GM19467 (cell line): ENCODE measurements around the gene LYPD6.

ENCODE experiments used
- ATAC-seq: cut with Tn5 transposase; IDR thresholded peaks from one replicate; pipeline ENCODE4 v1.9.1; 2021; ENCODE audit warnings: mild to moderate bottlenecking, moderate library complexity; ENCODE audit not compliant: unreplicated experiment

LYPD6 gene

DNA sequence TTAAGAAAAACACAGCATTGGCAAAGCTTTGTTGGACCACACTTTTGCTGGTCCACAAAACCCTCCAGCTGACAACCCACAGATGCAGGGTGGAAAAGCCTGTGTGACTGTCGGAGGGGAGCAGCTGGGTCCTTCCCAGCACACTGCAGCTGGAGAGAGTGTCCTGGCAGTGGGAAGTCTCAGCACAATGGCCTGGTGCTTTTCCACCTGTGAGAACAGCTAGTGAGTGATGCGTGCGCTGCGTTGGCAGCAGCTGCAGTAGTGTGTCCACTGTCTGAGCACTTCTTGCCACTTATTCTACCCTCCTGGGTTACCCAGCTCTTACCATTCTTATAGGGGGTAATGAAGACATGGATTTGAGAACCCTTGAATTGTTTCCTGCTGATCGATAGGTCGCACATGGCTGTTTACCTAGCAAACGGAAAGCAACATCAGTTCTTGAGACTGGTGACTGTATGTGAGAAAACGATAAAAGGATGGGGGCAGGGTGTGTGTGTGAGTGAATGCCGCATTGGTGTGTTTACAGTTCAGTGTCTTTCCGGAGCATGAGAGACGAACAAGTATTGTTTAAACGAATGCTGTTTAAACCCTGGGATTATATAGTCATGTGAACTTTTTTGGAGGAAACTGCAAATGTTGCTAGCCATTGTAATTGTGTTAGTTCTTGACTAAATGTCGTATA is 69.7 kb downstream of the LYPD6 start:
- no peak for ATAC-seq

DNA sequence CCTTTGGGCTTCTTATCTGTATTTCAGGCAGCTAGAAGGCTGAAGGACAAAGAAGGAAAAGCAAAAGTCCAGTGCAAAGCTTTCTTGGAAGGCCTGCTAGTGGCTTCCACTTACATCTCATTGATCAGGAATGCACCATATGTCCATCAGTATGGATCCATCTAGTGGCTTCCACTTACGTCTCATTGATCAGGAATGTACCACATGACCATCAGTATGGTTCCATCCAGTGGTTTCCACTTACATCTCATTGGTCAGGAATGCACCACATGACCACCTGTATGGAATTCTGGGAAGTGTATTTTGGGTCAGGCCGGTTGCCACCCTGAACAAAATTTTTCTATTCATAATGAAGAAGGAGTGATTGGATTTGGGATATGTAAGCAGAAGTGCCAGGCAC is 70.6 kb downstream of the LYPD6 start:
- ATAC-seq = no peak

DNA sequence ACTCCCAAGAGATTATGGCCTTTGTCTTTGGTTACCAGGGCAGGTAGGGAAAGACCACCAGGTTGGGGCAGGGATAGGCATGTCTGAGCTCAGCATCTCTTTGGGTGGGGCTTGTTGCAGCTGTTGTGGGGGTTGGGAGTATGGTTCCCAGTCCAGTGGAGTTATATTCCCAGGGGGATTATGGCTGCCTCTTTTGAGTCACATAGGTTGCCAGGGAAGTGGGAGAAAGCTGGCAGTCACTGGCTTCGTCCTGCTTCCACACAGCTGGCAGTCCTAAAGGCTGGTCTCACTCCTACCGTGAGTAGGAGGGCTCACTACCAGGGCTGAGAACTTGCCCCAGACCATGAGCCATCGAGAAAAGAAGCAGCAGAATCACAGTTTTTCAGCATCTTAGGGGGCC is 79.1 kb downstream of the LYPD6 start:
- no peak for ATAC-seq

DNA sequence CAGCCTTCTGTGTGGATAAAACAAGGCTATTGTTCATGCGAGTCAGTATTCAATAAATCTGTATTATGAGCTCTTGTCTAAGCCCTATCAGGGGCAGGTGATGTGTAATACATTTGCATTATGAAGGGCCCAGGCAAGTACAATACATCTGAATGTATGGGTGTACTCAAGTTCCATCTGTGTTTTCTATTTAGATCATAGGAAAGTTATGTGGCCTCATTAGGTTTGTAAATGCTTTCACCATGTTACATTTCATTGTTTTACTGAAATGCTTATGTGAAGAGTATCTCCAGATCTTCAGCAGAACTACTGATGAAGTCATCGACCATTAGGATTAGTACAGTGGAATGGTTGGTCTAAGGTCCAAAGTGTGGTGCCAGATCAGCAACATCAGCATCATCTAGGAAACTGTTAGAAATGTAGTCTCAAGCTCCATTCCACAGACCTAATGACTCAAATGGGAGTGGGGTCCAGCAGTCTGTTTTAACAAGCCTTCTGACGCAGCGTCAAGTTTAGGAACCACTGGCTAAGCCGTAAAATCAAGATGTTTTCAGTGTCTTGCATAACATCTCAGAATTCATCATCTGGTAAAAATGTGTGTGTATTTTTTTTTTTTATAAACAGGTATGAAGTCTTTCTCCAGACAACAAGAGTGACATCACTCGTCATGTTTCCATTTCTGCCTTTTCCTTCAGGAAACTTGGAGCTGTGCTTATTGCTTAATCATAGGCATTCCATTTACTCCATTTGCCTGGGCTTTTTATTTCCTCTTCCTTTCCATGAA is 80.5 kb downstream of the LYPD6 start:
- ATAC-seq = no peak

DNA sequence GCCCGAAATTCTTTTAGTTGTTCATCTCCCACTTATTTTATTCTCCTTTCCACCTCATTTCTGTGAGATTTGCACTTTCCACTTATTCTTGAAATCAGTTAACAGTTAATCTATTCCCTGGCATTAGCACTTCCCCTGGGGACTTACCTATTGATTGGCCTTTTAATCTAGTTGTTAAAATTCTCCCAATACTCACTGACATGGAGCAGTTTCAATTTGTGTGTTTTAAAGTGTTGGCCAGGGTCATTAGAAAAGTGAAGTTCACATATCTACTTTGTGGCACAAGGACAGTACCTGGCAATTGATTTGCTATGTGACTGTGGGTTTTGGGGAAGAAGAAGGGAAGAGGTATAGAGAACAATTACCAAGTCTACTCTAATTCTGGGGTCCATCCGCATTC is 83.1 kb downstream of the LYPD6 start:
- ATAC-seq = no peak

DNA sequence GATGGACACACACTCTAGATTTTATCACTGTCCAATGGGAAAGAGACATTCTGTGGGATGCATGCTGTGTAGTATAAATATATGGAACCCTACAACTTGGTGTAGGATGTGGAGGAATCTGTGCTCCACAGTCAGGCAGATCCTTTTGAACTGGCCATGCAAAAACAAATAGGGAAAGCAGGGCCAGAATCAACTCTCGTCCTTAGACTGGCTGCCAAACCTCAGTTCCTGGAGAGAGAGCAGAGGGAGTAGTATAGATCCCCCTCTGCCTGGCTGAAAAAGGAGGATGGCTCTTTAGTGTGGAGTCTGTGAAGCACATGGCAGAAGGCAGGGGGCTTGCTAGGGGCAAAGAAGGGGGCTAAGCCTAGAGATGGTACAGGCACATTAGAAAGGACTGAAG is 84.7 kb downstream of the LYPD6 start:
- ATAC-seq = no peak

DNA sequence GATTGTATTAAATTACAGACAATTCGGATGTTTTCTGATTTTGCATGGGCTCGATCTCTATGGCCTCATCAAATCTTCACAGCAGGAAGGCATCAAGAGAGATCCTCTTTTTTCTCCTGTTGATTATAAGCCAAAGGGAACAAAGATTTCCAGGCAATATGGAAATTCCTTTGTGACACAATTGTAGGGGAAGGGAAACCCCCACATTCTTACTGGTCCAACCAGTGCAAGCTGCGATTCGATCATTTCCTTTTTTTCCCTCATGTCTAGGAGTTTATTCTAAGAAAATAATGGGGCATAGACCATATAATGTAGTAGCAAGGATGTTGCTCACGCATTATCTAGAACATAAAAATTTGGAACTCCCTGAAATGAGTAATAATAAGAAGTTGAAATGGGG is 87.7 kb downstream of the LYPD6 start:
- no peak for ATAC-seq

DNA sequence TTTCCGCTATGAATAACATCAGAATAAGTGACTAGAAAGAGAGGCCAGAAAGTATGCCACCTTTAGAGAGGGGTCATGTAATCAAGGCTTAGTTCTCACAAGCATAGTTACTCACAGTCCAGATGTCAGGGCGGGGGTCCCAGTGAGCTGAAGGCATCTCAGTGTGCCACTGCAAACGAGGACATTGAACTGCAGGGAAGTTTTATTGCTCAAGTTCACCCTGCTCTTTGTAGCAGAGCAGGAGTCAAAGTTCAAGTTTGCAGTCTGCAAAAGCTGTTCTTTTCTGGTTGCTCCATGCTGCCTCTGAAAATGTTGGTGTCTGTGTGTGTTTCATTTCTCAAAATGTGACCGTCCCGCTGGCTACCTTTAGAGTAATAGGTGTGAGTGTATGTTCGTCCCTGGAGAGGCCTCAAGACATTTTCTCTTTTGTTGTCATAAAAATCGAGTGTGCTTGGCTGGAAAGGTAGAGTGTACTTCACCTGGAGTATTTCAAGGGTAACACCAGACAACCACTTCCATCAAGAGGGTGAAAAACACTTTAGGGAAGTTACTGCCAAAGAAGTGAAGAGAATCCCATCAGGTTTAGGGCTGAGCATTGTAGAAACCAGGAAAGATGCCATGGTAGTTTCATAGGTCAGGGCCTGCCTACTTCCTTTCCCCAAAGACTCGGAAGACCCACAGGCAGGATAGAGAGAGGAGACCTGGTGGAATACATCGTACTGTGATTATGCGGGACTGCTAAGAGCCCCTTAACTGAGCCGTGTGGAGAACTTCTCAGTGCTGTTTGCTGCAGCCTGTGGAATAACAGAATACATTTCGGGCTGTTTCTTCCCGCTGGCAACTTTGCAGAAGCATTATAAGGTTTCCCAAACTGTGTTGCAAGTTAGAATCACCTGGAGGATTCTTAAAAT is 89.9 kb downstream of the LYPD6 start:
- no peak for ATAC-seq

DNA sequence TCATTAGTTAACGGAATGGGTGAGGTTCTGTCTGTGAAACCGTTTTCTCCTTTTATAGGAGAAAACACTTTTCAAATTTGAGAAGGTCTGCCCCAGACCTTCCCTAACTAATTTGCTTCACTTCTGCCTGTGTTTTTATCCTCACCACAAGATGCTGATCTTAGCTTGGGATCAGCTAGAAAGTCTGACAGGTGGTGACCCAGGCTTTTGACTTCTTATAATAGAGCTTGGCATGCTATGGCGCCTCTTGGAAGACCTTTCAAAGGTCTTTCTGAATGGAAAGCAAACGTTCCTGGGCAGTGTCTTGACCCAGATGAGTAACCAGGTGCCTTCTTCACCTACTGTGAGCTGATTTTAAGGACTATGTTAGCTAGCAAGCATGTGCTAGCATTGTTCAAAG is 91.4 kb downstream of the LYPD6 start:
- ATAC-seq = no peak

DNA sequence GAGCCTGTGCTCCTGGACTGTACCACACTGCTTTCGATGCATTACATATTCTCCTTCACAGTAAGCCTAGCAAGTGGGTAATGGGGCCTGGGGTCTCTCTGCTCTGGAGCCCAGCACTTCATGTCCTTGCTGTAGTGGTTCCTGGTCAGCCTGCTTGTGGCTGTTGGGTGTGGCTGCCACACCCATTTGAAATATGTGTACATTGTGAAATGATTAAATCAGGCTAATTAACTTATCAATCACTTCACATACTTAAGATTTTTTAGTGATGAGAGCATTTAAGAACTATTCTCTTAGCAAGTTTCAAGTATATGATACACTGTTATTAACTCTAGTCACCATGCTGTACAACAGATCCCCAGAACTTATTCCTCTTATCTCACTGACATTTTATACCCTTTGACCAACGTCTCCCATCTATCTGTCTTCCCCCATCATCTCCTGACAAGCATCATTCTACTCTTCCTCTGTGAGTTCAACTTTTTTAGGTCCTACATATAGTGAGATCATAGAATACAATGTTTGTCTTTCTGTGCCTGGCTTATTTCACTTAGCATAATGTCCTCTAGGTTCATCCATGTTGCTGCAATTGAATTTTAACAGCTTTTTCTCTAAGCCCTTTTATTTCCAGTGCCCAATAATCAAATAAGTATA is 92.1 kb downstream of the LYPD6 start:
- ATAC-seq = no peak

DNA sequence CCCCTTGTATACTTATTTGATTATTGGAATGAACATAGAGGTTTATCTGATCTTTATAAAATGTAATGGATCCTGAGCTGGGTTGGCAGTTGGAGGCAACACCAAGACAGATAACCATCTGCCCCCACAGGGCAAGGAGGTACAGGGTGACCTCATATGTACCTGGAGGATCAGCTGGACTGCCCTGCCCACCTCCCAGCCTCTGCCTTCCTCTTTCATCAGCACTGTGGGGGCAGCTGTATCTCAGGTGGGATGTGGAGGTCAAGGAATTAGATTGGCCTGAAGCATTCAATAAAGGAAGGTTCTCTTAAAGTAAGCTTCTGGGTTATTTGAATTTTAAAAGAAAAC is 92.6 kb downstream of the LYPD6 start:
- ATAC-seq = no peak

DNA sequence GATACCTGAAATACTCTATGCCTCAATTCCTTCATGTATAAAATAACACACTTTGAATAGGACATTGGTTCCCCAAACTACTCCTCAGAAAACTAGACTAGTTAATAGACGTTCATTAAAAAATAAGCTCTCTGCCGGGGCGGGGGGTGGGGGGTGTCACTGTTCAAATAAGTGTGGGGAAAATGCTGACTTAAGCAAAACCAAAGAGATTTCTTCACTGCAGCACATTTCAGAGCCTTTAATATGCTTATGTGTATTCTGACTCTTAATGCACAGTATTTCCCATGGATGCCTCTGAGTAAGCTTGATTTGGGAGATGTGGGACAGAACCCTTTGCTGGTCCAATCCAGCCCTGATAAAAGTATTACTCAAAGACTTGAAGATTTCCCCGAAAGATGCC is 93.2 kb downstream of the LYPD6 start:
- no peak for ATAC-seq

DNA sequence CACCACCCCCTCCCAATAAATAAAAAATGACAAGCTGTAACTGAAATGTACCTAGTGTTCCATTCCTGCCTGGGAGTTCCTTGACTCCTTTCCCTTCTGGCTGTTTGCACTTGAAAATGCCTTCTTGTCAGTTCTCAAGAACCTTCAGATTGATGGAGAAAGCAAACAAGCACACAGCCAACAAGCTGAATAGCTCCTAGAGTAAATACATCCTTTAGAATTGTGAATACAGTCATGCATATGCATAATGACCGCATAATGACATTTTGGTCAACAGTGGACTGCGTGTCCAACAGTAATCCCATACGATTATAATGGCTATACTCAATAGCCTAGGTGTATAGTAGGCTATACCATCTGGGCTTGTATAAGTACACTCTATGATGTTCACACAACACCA is 97.0 kb downstream of the LYPD6 start:
- ATAC-seq = no peak

DNA sequence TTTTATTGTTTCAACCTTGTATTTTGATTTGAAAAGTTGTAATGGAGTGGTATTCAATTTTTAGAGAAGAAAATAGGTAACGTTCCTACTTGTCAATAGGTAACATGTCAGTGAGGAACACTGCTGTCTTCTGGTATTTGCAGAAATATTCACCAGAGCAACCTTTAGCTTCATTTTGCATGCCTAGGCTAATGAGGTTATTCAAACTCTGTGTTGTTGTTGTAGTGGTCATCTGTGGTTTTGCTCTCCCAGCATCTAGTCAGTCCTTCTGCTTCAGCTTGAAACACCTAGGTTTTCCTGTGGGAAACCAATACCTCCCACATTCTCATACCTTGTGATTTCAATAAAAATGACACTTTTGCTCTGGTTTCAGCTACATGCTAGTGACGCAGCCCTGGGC is 98.4 kb downstream of the LYPD6 start:
- ATAC-seq = no peak

DNA sequence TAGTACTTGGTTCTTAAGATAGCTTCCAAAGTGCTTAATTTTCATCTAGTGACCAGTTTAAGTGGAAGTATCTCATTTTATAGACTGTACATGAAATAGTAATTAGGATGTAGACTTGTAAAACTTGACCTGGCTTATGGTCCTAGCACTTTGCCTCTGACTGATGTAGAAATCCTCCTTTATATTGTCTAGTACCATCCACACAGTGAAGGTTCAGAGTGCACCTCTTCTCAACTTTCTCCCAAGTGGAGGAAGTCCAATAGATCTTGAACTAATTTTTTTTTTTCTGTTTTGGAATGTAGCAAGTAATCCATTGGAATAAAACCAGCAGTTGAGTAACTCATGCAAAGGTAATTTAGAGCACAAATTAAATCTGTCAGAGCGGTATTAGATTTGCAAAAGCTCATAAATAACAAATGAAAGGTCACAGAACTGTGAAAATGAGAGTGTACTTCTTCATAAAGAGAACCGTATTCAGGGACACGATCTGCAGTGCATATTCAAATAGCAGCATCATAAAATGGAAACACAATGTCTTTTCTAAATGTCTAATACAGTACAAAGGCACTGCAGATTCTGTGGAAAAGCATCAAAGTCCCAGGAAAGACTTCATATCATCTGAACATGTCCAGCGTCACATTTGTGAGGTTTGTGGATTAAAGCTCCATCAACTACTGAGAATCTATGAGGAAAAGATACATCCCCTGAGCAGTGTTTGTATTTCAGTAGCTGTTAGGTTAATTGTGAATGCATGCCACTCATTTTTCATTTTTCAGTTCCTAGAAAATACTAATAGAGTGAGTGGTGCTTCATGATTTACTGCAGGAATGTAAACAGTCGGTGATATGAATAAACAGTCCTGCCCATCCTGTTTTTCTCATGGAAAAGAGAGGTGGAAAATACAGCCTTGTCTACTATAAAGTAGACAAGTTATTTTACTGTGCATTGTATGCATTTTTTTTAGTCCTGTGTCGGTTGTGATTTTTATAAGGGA is 100.7 kb downstream of the LYPD6 start:
- ATAC-seq = no peak

DNA sequence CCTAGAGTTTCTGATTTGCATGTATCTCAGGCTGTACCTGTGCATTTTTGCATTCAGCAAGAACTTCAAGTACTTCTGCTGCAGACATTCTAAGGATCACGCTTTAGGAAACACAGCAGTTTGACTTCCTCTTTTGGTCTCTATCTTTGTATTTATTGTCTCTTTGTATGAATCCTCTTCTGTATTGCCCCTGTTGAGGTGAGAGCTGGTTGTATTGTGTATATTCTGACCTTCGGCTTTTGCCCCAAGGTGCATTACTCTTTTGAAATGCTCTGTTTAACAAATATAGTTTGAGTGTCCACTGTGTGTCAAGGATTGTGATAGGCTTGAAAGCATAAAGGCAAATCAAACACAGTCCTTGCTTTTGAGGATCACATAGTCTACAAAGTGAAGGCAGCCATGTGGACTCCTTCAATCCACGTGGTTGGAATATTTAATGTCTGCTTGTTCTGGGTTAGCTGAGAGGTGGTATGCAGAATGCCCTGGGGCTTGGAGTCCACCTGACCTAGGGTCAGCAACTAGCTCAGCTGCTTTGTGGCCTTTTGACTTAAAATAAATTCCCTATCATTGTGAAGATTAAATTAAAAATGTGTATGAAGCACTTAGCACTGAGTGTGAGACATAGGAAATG is 108.1 kb downstream of the LYPD6 start:
- no peak for ATAC-seq

DNA sequence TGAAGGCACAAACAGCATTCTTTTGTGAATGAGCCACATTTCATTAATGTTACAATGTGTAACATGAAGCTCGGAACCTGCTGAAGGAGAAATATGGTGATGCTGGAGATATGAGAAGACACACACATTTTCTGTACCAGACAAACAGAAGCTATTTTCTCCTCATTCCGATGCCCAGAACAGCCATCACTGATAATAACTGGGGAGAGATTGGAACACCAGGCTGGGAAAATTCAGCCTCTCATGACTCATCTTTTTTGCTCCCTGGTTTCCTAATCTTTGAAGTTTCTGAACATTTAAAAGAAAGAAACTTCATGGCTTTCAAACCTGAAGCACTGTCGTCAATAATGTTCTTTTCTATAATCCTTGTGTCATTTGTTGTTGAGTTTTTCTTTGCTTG is 110.9 kb downstream of the LYPD6 start:
- no peak for ATAC-seq

DNA sequence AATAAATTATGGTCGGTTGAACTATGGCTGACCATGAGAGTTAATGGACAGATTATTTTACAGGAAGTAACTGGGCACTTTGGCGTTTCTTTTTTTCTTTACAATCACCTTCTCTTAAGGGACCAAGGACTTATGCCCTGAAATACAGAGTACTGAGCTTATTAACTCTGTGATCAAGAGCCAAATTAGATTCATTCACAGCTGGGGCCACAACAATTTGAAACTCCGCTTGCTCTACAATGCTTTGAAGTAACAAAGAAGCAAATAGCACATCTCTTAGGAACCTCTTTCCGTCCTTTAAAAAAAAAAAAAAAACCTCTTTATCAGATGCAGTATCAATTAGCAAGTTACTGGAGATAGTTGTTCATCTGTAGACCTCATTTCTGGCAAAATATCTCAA is 112.0 kb downstream of the LYPD6 start:
- ATAC-seq = no peak

DNA sequence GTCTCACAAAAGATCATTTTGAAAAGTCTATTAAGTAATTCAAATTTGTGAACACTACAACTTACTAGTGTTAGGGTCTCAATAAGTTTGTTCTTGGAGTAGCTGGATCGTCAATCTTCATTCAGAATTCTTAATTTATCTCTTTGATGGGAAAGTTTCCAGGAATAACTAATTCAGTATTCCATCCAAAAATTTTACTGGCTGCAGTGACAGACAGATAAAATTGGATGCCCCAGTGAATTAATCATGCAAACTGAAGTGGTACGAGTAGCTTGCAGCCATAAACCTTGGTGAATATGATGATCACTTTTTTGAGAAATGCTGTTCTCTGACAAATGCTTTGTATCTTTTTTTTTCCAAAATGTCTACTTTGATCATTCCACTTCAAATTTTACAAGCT is 112.8 kb downstream of the LYPD6 start:
- no peak for ATAC-seq

DNA sequence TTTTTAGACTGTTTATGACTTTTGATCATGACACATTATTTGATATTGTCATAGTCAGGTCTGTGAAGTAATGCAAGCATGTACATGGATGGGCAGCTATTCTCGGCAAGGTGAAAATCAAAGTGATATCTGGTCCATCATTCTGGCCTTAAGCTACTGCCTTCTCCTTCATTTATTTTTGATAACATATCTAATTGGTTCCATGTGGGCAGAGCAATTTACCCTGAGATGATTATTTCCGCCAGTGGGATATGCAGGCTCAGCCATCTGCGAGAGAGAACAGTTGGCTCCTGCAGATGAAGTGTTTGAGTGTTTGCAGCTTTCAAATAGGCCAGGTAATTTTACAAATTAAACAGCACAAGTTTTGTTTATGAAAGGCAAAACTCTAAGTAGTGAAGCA is 116.4 kb downstream of the LYPD6 start:
- ATAC-seq = no peak
